GM19239 (cell line): ENCODE measurements around the gene KCTD14.
A peak's percentile ranks its signal among the peaks of the same experiment; 100 is the strongest.

Source experiments
- DNase-seq: peaks from one replicate; pipeline ENCODE4 v3.0.0; 2011; ENCODE audit warnings: low spot score; ENCODE audit not compliant: insufficient read length
- FAIRE-seq: peaks from 2 replicates; lab custom pipeline; 2011; peaks lifted over from hg19 to GRCh38; lab: Jason Lieb, UNC

The KCTD14 gene

GRCh38 chr11:77981346-77981947 is 41.6 kb downstream of the KCTD14 start:
- DNase-seq (no peak), FAIRE-seq (no peak)

- FAIRE-seq (peak; percentile 18), DNase-seq (peak; percentile 12)
Observed at GRCh38 chr11:77968337-77968736, 54.7 kb downstream of the KCTD14 start.

- no peak for FAIRE-seq
- no peak for DNase-seq
Observed at GRCh38 chr11:77967753-77968152, 55.3 kb downstream of the KCTD14 start.

GRCh38 chr11:77967121-77967520 is 56.0 kb downstream of the KCTD14 start:
- FAIRE-seq (no peak), DNase-seq (no peak)

GRCh38 chr11:77966338-77966737 is 56.7 kb downstream of the KCTD14 start:
- no peak for FAIRE-seq
- DNase-seq: no peak
